Measurements from ENCODE around the gene KCNJ16. TPM values are rescaled to one million over a fixed set of nuclear protein-coding genes. Genes with fewer than 3 reads are reported as not detected.

Gene KCNJ16
- total RNA-seq, 4 donors from 2014 or later = 0.44 TPM; not detected in 3

- Histone ChIP-seq H3K9me3 (no peaks in the 10 kb centered on the region), H3K4me1 (peaks cover 0 to 4% (median 0%) of the 10 kb centered on the region in 3 donors), H3K27ac (no peak overlapping the region), H3K4me3 (no peak overlapping the region), H3K27me3 (no peaks in the 10 kb centered on the region), H3K36me3 (no peaks in the 10 kb centered on the region)
- 79 to 86% methylated on average over 2 of the region's 2 CpGs for WGBS, 2 donors
- intact Hi-C loops (cut with DNase I) = no loop called here
- TF ChIP-seq POLR2A (IDR thresholded peaks at IDR 0.05) = no peak
- no peak for TF ChIP-seq CTCF (IDR thresholded peaks at IDR 0.05)
- no peak for DNase-seq
These were observed 39.4 kb downstream of the KCNJ16 start for GRCh38 chr17:70114405-70114804.

GRCh38 chr17:70115126-70115525 lies 40.1 kb downstream of the KCNJ16 start:
- TF ChIP-seq CTCF (IDR thresholded peaks at IDR 0.05) (no peak), POLR2A (IDR thresholded peaks at IDR 0.05) (no peak)
- no peaks in the 10 kb centered on the region for H3K9me3 ChIP-seq
- no peaks in the 10 kb centered on the region for H3K36me3 ChIP-seq
- H3K27me3 ChIP-seq = no peaks in the 10 kb centered on the region
- intact Hi-C loops (cut with DNase I) = no loop called here
- no peak overlapping the region for H3K4me3 ChIP-seq
- peaks cover 0 to 6% (median 0%) of the 10 kb centered on the region in 3 donors for H3K4me1 ChIP-seq
- H3K27ac ChIP-seq = no peak overlapping the region
- no peak for DNase-seq

GRCh38 chr17:70116919-70117318 lies 41.9 kb downstream of the KCNJ16 start:
- Histone ChIP-seq H3K27me3 (no peaks in the 10 kb centered on the region), H3K4me3 (no peak overlapping the region), H3K4me1 (peaks cover 0 to 11% (median 0%) of the 10 kb centered on the region in 3 donors), H3K36me3 (no peaks in the 10 kb centered on the region), H3K9me3 (no peaks in the 10 kb centered on the region), H3K27ac (no peak overlapping the region)
- 94 to 96% methylated on average over 3 of the region's 3 CpGs for WGBS, 2 donors
- DNase-seq = no peak
- TF ChIP-seq CTCF (IDR thresholded peaks at IDR 0.05) (no peak), POLR2A (IDR thresholded peaks at IDR 0.05) (no peak)
- intact Hi-C loops (cut with DNase I) = no loop called here

GRCh38 chr17:70119545-70119944 lies 44.5 kb downstream of the KCNJ16 start:
- intact Hi-C loops (cut with DNase I) = no loop called here
- no CpG with 5 or more reads among the region's 1 CpG for WGBS, 2 donors
- Histone ChIP-seq H3K27ac (no peak overlapping the region), H3K4me1 (peaks cover 0 to 14% (median 0%) of the 10 kb centered on the region in 3 donors), H3K27me3 (no peaks in the 10 kb centered on the region), H3K9me3 (no peaks in the 10 kb centered on the region), H3K36me3 (no peaks in the 10 kb centered on the region), H3K4me3 (no peak overlapping the region)
- no peak for DNase-seq
- TF ChIP-seq CTCF (IDR thresholded peaks at IDR 0.05) (no peak), POLR2A (IDR thresholded peaks at IDR 0.05) (no peak)

- TF ChIP-seq POLR2A (IDR thresholded peaks at IDR 0.05) (no peak), CTCF (IDR thresholded peaks at IDR 0.05) (no peak)
- DNase-seq = no peak
- Histone ChIP-seq H3K36me3 (no peaks in the 10 kb centered on the region), H3K27me3 (no peaks in the 10 kb centered on the region), H3K4me3 (no peak overlapping the region), H3K4me1 (peaks cover 0 to 14% (median 0%) of the 10 kb centered on the region in 3 donors), H3K27ac (no peak overlapping the region), H3K9me3 (no peaks in the 10 kb centered on the region)
- WGBS, 2 donors = 56 to 58% methylated on average over 2 of the region's 2 CpGs
- intact Hi-C loops (cut with DNase I) = no loop called here
These were observed 45.0 kb downstream of the KCNJ16 start for GRCh38 chr17:70119983-70120382.

All from esophagus squamous epithelium (tissue), 5 donors.